Measurements from ENCODE around the gene NDUFA6. TPM values are rescaled to one million over a fixed set of nuclear protein-coding genes. Genes with fewer than 3 reads are reported as not detected.

NDUFA6 gene
- total RNA-seq, 6 experiments from 2014 or later = 69.6 to 90.2 (median 81.9) TPM

GRCh38 chr22:42050641-42051180 is 39.9 kb downstream of the NDUFA6 start:
- H3K9me3 Mint-ChIP-seq = no peaks in the 10 kb centered on the region
- no peak for DNase-seq
- no peaks in the 10 kb centered on the region; the same call in 1 of the 2 replicates for H3K27me3 Mint-ChIP-seq (ENCODE audit: insufficient read depth)
- peaks cover 6% of the 10 kb centered on the region for H3K4me1 Mint-ChIP-seq (ENCODE audit: low read depth)
- H3K4me3 Mint-ChIP-seq = no peak overlapping the region
- peaks cover under 1% of the 10 kb centered on the region; the same call in 1 of the 2 replicates for H3K36me3 Mint-ChIP-seq (ENCODE audit: low read depth)
- no peak overlapping the region for H3K27ac Mint-ChIP-seq
- no peak for TF ChIP-seq CTCF (IDR thresholded peaks at IDR 0.05)

- peaks cover 24% of the 10 kb centered on the region for H3K9me3 Mint-ChIP-seq
- H3K27ac Mint-ChIP-seq = no peak overlapping the region
- no peak for TF ChIP-seq CTCF (IDR thresholded peaks at IDR 0.05)
- H3K27me3 Mint-ChIP-seq (ENCODE audit: insufficient read depth) = peaks cover 9% of the 10 kb centered on the region
- DNase-seq = no peak
- peaks cover under 1% of the 10 kb centered on the region for H3K4me1 Mint-ChIP-seq (ENCODE audit: low read depth)
- peaks cover 6% of the 10 kb centered on the region; the same call in 1 of the 2 replicates for H3K36me3 Mint-ChIP-seq (ENCODE audit: low read depth)
- no peak overlapping the region for H3K4me3 Mint-ChIP-seq
Observed at GRCh38 chr22:42041784-42042183, 48.8 kb downstream of the NDUFA6 start.

GRCh38 chr22:42039271-42039670 is 51.3 kb downstream of the NDUFA6 start:
- H3K4me3 Mint-ChIP-seq = peak overlapping the region; percentile 16; the same call in 1 of the 2 replicates
- H3K4me1 Mint-ChIP-seq (ENCODE audit: low read depth) = no peaks in the 10 kb centered on the region; the same call in 1 of the 2 replicates
- no peak for TF ChIP-seq CTCF (IDR thresholded peaks at IDR 0.05)
- peaks cover 25% of the 10 kb centered on the region for H3K9me3 Mint-ChIP-seq
- peaks cover 6% of the 10 kb centered on the region; the same call in 1 of the 2 replicates for H3K36me3 Mint-ChIP-seq (ENCODE audit: low read depth)
- peaks cover 10% of the 10 kb centered on the region for H3K27me3 Mint-ChIP-seq (ENCODE audit: insufficient read depth)
- H3K27ac Mint-ChIP-seq = no peak overlapping the region
- DNase-seq = peak; percentile 44

Other genes starting within 250 kb of the NDUFA6 start
- not detected for gene SHISA8, start 175.7 kb downstream of the NDUFA6 start, total RNA-seq (2021; fragmentation: NEBNext Ultra II Directional; extraction: Animal tissue kit (Norgen Biotek cat#: 25700))
- under 1 TPM; 0.05 to 0.32 (median 0.25) TPM for gene TNFRSF13C, start 164.0 kb downstream of the NDUFA6 start, total RNA-seq (2021; fragmentation: NEBNext Ultra II Directional; extraction: Animal tissue kit (Norgen Biotek cat#: 25700))
- 10 to 100 TPM; 15.6 to 29.4 (median 26.3) TPM for gene CENPM, start 143.6 kb downstream of the NDUFA6 start, total RNA-seq (2021; fragmentation: NEBNext Ultra II Directional; extraction: Animal tissue kit (Norgen Biotek cat#: 25700))
- gene SEPTIN3, start 121.3 kb downstream of the NDUFA6 start, total RNA-seq (2021; fragmentation: NEBNext Ultra II Directional; extraction: Animal tissue kit (Norgen Biotek cat#: 25700)) = under 1 TPM in 2 of 6 experiments, not detected in 4; 0.05 to 0.17 TPM
- not detected for gene WBP2NL, start 92.0 kb downstream of the NDUFA6 start, total RNA-seq (2021; fragmentation: NEBNext Ultra II Directional; extraction: Animal tissue kit (Norgen Biotek cat#: 25700))
- 10 to 100 TPM; 19.5 to 24.4 (median 21.7) TPM for gene NAGA, start 20.0 kb downstream of the NDUFA6 start, total RNA-seq (2021; fragmentation: NEBNext Ultra II Directional; extraction: Animal tissue kit (Norgen Biotek cat#: 25700))
- gene PHETA2, start 16.5 kb downstream of the NDUFA6 start, total RNA-seq (2021; fragmentation: NEBNext Ultra II Directional; extraction: Animal tissue kit (Norgen Biotek cat#: 25700)) = 10 to 100 TPM in 2 of 6 experiments, 1 to 10 TPM in 4; 7.4 to 12.5 (median 7.6) TPM
- gene SMDT1, start 11.1 kb downstream of the NDUFA6 start, total RNA-seq (2021; fragmentation: NEBNext Ultra II Directional; extraction: Animal tissue kit (Norgen Biotek cat#: 25700)) = 10 to 100 TPM; 46.8 to 55.4 (median 51.7) TPM
- under 1 TPM in 5 of 6 experiments, not detected in 1; 0.13 to 0.35 (median 0.17) TPM for gene CYP2D6, start 40.0 kb upstream of the NDUFA6 start, total RNA-seq (2021; fragmentation: NEBNext Ultra II Directional; extraction: Animal tissue kit (Norgen Biotek cat#: 25700))
- gene TCF20, start 179.9 kb upstream of the NDUFA6 start, total RNA-seq (2021; fragmentation: NEBNext Ultra II Directional; extraction: Animal tissue kit (Norgen Biotek cat#: 25700)) = 10 to 100 TPM; 26.7 to 33.4 (median 30.1) TPM